NCI-H2196 treated with DMSO at 0.1 percent for 48 hours (cell line): ENCODE data around the gene CD28.
"Not testable (repeated sequence)": the region's sequence is repeated elsewhere in the genome, so short reads cannot be mapped to it uniquely, and the experiment has no call there.

Source experiments
- DNase-seq: peaks from one replicate; lab custom pipeline; 2025; ENCODE audit not compliant: unreplicated experiment; lab: John Stamatoyannopoulos, UW

The CD28 gene

DNA sequence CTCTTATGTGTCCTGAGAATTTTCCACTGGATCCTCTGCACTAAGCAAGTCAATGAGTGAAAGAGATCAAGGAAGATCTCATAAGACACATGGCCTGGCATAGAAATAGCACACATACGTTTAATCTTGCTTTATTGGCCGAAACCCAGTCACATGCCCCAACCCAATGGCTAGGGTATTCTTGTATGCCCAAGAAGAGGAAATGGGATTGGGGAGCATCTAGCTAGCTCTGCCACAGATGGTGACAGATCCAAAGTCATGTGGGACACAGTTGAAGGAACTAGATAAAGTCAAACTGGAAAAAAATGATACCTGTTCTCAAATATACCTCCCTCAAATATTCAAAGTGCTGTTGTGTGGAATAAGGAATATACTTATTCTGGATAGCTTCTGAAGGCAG lies 74.7 kb downstream of the CD28 start:
- no peak for DNase-seq

DNA sequence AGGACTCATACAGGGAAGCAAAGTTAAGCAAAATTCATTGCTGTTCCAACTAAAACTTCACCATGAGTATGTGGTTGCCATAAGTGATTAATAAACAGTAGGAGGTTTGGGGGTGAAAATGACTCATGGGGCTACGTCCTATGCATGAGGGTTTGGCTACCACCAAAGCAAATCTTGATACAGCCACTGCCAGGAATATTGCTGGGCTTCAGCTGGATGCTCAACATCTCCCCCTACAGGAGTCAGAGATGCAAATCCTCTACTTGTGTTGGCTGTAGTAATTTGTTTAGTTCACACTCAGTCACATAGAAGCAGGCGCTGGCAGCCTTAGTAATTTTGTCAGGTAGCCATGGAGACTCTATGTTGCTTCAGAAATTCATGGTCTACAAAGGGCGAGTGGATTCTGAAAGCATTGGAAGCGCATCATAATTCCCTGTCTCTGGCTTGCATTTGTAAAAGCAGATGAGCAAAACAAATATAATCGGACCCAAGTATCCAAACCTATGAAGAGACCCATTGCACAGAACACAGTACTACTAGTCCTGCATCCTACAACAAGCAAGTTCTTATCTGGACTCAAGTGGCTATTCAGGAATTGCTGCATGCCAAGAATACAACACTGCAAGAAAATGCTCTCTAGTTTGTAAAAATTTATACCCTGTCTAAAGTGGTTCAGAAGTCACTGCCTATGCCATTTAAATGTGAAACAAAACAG lies 76.0 kb downstream of the CD28 start:
- no peak for DNase-seq

- no peak for DNase-seq
Measured at GRCh38 chr2:203783496-203784203, 77.2 kb downstream of the CD28 start.

- DNase-seq, result not testable (repeated sequence)
Measured at GRCh38 chr2:203784710-203785270, 78.4 kb downstream of the CD28 start.

GRCh38 chr2:203785391-203786110 lies 79.1 kb downstream of the CD28 start:
- DNase-seq, result not testable (repeated sequence)

DNA sequence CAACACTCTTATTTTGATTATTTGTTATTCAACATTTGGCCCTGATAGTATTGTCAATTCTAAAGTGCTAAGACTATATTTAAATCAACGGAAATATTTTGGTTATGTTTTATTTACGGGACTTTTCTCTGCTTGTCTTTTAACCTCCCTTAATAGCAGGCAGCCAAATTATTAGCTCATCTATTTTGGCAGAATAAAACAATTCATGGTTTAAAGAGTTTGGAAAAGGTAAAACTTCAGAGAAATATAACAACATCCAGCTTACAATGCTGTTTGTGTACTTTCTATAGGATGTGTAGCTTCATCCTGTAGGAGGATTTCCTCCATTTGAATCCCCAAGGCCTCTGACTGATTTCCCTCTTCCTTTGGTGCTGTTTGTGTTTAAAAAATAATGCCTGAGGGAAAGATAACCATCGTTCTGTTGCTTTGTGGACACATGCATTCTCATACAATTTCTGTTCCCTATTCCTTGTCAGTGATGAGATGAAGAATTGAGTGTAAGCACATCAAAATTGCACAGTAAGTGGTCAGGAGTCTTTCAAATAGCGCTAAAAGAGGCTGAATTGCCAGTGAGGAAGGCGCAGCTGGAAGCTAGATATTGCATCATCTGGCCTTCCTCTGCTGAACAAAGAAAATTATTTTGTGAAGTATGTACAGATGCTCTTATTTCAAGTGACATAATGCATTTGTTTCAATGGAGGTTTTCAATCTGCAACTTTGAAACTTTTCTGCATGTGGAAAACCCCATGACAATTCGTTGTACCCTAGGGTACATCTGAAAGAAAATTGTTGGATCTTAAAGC lies 80.3 kb downstream of the CD28 start:
- DNase-seq, result no peak

DNA sequence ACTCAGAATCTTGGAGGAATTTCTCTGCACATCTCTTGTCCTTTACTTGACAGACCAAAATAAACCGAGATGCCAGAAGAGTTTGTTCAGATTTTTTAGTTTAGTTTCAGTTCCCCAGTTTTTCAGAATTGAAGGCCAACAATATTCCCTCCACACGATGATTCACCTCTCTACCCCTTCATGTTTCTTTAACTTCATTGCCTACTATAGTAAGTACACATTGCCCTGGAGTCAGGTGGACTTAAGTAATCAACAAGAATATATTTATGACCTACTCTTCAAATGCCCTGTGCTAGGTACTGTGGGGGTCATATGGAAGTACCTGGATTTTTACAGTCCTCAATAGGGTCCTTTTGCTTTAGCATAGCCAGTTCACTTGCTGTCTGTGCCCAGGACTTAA lies 81.5 kb downstream of the CD28 start:
- DNase-seq, result no peak
